ENCODE data around the gene PPP2R2D.

The PPP2R2D gene

GRCh38 chr10:131891929-131892805 is 8.6 kb upstream of the PPP2R2D start:
- H3K4me1 ChIP-seq (ENCODE audit: control insufficient read depth, insufficient read depth, low read length): 0 out of 2 replicates have a peak, but pooled peaks cover 2% of the 10 kb centered on the region

GRCh38 chr10:131892806-131893675 is 7.8 kb upstream of the PPP2R2D start:
- Histone ChIP-seq H3K4me1 (ENCODE audit: control insufficient read depth, insufficient read depth, low read length) (0 out of 2 replicates have a peak, but pooled peaks cover 5% of the 10 kb centered on the region), H3K9me3 (ENCODE audit: control insufficient read depth, insufficient read depth, low read length) (no peaks in the 10 kb centered on the region), H3K27ac (ENCODE audit: low read depth, low read length) (no peak overlapping the region), H3K36me3 (ENCODE audit: control insufficient read depth, insufficient read depth, low read length) (no peaks in the 10 kb centered on the region), H3K4me3 (ENCODE audit: low read depth, low read length) (no peak overlapping the region), H3K27me3 (ENCODE audit: control insufficient read depth, insufficient read depth, low read length) (no peaks in the 10 kb centered on the region), H3K9ac (ENCODE audit: low read depth, low read length) (no peak overlapping the region)

More at GRCh38 chr10:131891929-131892805, 8.6 kb upstream of the PPP2R2D start:
- H3K4me3 ChIP-seq (ENCODE audit: low read depth, low read length): no peak overlapping the region
- no peaks in the 10 kb centered on the region for H3K27me3 ChIP-seq (ENCODE audit: control insufficient read depth, insufficient read depth, low read length)
- no peaks in the 10 kb centered on the region for H3K9me3 ChIP-seq (ENCODE audit: control insufficient read depth, insufficient read depth, low read length)
- H3K27ac ChIP-seq (ENCODE audit: low read depth, low read length): no peak overlapping the region
- H3K9ac ChIP-seq (ENCODE audit: low read depth, low read length): no peak overlapping the region
- no peaks in the 10 kb centered on the region for H3K36me3 ChIP-seq (ENCODE audit: control insufficient read depth, insufficient read depth, low read length)

GRCh38 chr10:131895116-131895515 is 5.7 kb upstream of the PPP2R2D start:
- Histone ChIP-seq H3K9me3 (ENCODE audit: control insufficient read depth, insufficient read depth, low read length) (no peaks in the 10 kb centered on the region), H3K9ac (ENCODE audit: low read depth, low read length) (no peak overlapping the region), H3K27ac (ENCODE audit: low read depth, low read length) (no peak overlapping the region), H3K4me3 (ENCODE audit: low read depth, low read length) (no peak overlapping the region), H3K27me3 (ENCODE audit: control insufficient read depth, insufficient read depth, low read length) (no peaks in the 10 kb centered on the region), H3K4me1 (ENCODE audit: control insufficient read depth, insufficient read depth, low read length) (peaks cover 8% of the 10 kb centered on the region; the same call in 1 of the 2 replicates), H3K36me3 (ENCODE audit: control insufficient read depth, insufficient read depth, low read length) (no peaks in the 10 kb centered on the region)

- Histone ChIP-seq H3K9me3 (ENCODE audit: control insufficient read depth, insufficient read depth, low read length) (no peaks in the 10 kb centered on the region), H3K36me3 (ENCODE audit: control insufficient read depth, insufficient read depth, low read length) (no peaks in the 10 kb centered on the region), H3K27me3 (ENCODE audit: control insufficient read depth, insufficient read depth, low read length) (no peaks in the 10 kb centered on the region), H3K4me3 (ENCODE audit: low read depth, low read length) (no peak overlapping the region), H3K27ac (ENCODE audit: low read depth, low read length) (no peak overlapping the region), H3K4me1 (ENCODE audit: control insufficient read depth, insufficient read depth, low read length) (peaks cover 8% of the 10 kb centered on the region; the same call in 1 of the 2 replicates), H3K9ac (ENCODE audit: low read depth, low read length) (no peak overlapping the region)
Observed at GRCh38 chr10:131896403-131896802, 4.4 kb upstream of the PPP2R2D start.

- Histone ChIP-seq H3K36me3 (ENCODE audit: control insufficient read depth, insufficient read depth, low read length) (no peaks in the 10 kb centered on the region), H3K4me3 (ENCODE audit: low read depth, low read length) (no peak overlapping the region), H3K27ac (ENCODE audit: low read depth, low read length) (no peak overlapping the region), H3K4me1 (ENCODE audit: control insufficient read depth, insufficient read depth, low read length) (peaks cover 14% of the 10 kb centered on the region), H3K27me3 (ENCODE audit: control insufficient read depth, insufficient read depth, low read length) (no peaks in the 10 kb centered on the region), H3K9me3 (ENCODE audit: control insufficient read depth, insufficient read depth, low read length) (no peaks in the 10 kb centered on the region), H3K9ac (ENCODE audit: low read depth, low read length) (no peak overlapping the region)
Observed at GRCh38 chr10:131897297-131897899, 3.4 kb upstream of the PPP2R2D start.

GRCh38 chr10:131898061-131898460 is 2.7 kb upstream of the PPP2R2D start:
- peaks cover 16% of the 10 kb centered on the region for H3K4me1 ChIP-seq (ENCODE audit: control insufficient read depth, insufficient read depth, low read length)

GRCh38 chr10:131898713-131899112 is 2.1 kb upstream of the PPP2R2D start:
- Histone ChIP-seq H3K9me3 (ENCODE audit: control insufficient read depth, insufficient read depth, low read length) (no peaks in the 10 kb centered on the region), H3K27ac (ENCODE audit: low read depth, low read length) (no peak overlapping the region), H3K36me3 (ENCODE audit: control insufficient read depth, insufficient read depth, low read length) (no peaks in the 10 kb centered on the region; the same call in 1 of the 2 replicates), H3K4me3 (ENCODE audit: low read depth, low read length) (no peak overlapping the region), H3K9ac (ENCODE audit: low read depth, low read length) (no peak overlapping the region), H3K27me3 (ENCODE audit: control insufficient read depth, insufficient read depth, low read length) (no peaks in the 10 kb centered on the region), H3K4me1 (ENCODE audit: control insufficient read depth, insufficient read depth, low read length) (peaks cover 19% of the 10 kb centered on the region)

More at GRCh38 chr10:131898061-131898460, 2.7 kb upstream of the PPP2R2D start:
- no peaks in the 10 kb centered on the region for H3K9me3 ChIP-seq (ENCODE audit: control insufficient read depth, insufficient read depth, low read length)
- H3K36me3 ChIP-seq (ENCODE audit: control insufficient read depth, insufficient read depth, low read length): no peaks in the 10 kb centered on the region
- no peaks in the 10 kb centered on the region for H3K27me3 ChIP-seq (ENCODE audit: control insufficient read depth, insufficient read depth, low read length)
- H3K9ac ChIP-seq (ENCODE audit: low read depth, low read length): no peak overlapping the region
- no peak overlapping the region for H3K27ac ChIP-seq (ENCODE audit: low read depth, low read length)
- no peak overlapping the region for H3K4me3 ChIP-seq (ENCODE audit: low read depth, low read length)

- peaks cover 19% of the 10 kb centered on the region for H3K4me1 ChIP-seq (ENCODE audit: control insufficient read depth, insufficient read depth, low read length)
- H3K9me3 ChIP-seq (ENCODE audit: control insufficient read depth, insufficient read depth, low read length): no peaks in the 10 kb centered on the region
- no peaks in the 10 kb centered on the region; the same call in 1 of the 2 replicates for H3K36me3 ChIP-seq (ENCODE audit: control insufficient read depth, insufficient read depth, low read length)
- no peak overlapping the region for H3K9ac ChIP-seq (ENCODE audit: low read depth, low read length)
- H3K27me3 ChIP-seq (ENCODE audit: control insufficient read depth, insufficient read depth, low read length): no peaks in the 10 kb centered on the region
- no peak overlapping the region for H3K27ac ChIP-seq (ENCODE audit: low read depth, low read length)
- no peak overlapping the region for H3K4me3 ChIP-seq (ENCODE audit: low read depth, low read length)
Observed at GRCh38 chr10:131899116-131899690, 1.6 kb upstream of the PPP2R2D start.

GRCh38 chr10:131899695-131900349 is 986 bp upstream of the PPP2R2D start:
- Histone ChIP-seq H3K27ac (ENCODE audit: low read depth, low read length) (peak overlapping the region; percentile 87), H3K36me3 (ENCODE audit: control insufficient read depth, insufficient read depth, low read length) (no peaks in the 10 kb centered on the region; the same call in 1 of the 2 replicates), H3K4me3 (ENCODE audit: low read depth, low read length) (peak overlapping the region; percentile 78)

More at GRCh38 chr10:131899695-131900349, 986 bp upstream of the PPP2R2D start:
- Histone ChIP-seq H3K9ac (ENCODE audit: low read depth, low read length) (peak overlapping the region; percentile 89), H3K27me3 (ENCODE audit: control insufficient read depth, insufficient read depth, low read length) (no peaks in the 10 kb centered on the region), H3K4me1 (ENCODE audit: control insufficient read depth, insufficient read depth, low read length) (peaks cover 19% of the 10 kb centered on the region), H3K9me3 (ENCODE audit: control insufficient read depth, insufficient read depth, low read length) (no peaks in the 10 kb centered on the region)

Data from HUES48 (cell line).